Measurements from ENCODE around the gene EMP2.
A peak's percentile ranks its signal among the peaks of the same experiment; 100 is the strongest.
"Not testable (repeated sequence)": the region's sequence is repeated elsewhere in the genome, so short reads cannot be mapped to it uniquely, and the experiment has no call there.

EMP2 gene

GRCh38 chr16:10579965-10580882 lies at the start of gene EMP2:
EMP2 (minus strand) TSS chr16:10580598; CDS start chr16:10547617, 32,981 bp downstream.
- DNase-seq = peak in 1 of 2 donors; percentile 18

GRCh38 chr16:10629592-10629963 lies 49.2 kb upstream of the EMP2 start:
- no peak for DNase-seq

GRCh38 chr16:10625595-10626357 lies 45.4 kb upstream of the EMP2 start:
- DNase-seq = no peak

- DNase-seq = no peak
Measured at GRCh38 chr16:10624527-10624926, 44.1 kb upstream of the EMP2 start.

GRCh38 chr16:10623059-10623458 lies 42.7 kb upstream of the EMP2 start:
- no peak for DNase-seq

- DNase-seq = no peak
Measured at GRCh38 chr16:10622036-10622921, 41.9 kb upstream of the EMP2 start.

GRCh38 chr16:10621216-10621949 lies 41.0 kb upstream of the EMP2 start:
- not testable (repeated sequence) for DNase-seq

GRCh38 chr16:10620120-10620519 lies 39.7 kb upstream of the EMP2 start:
- DNase-seq = no peak

- DNase-seq = peak in 1 of 2 donors; percentile 46
Measured at GRCh38 chr16:10619271-10619849, 39.0 kb upstream of the EMP2 start.

- no peak for DNase-seq
Measured at GRCh38 chr16:10618710-10619209, 38.4 kb upstream of the EMP2 start.

- DNase-seq = no peak
Measured at GRCh38 chr16:10617662-10618420, 37.4 kb upstream of the EMP2 start.

GRCh38 chr16:10616756-10617640 lies 36.6 kb upstream of the EMP2 start:
- DNase-seq = no peak

- no peak for DNase-seq
Measured at GRCh38 chr16:10616419-10616755, 36.0 kb upstream of the EMP2 start.

GRCh38 chr16:10614685-10615084 lies 34.3 kb upstream of the EMP2 start:
- no peak for DNase-seq

- no peak for DNase-seq
Measured at GRCh38 chr16:10613785-10614485, 33.5 kb upstream of the EMP2 start.

GRCh38 chr16:10612649-10613179 lies 32.3 kb upstream of the EMP2 start:
- no peak for DNase-seq

GRCh38 chr16:10611825-10612342 lies 31.5 kb upstream of the EMP2 start:
- DNase-seq = no peak

- no peak for DNase-seq
Measured at GRCh38 chr16:10610499-10611184, 30.2 kb upstream of the EMP2 start.

Data from stimulated activated CD4-positive, alpha-beta T cell treated with anti-CD3 and anti-CD28 coated beads, Interleukin-2, amount 100 ng/mL, for 24 hours (primary cell).